Mucosa of descending colon (tissue), 3 donors: ENCODE results near the gene DNMT3A. TPM values are rescaled to one million over a fixed set of nuclear protein-coding genes. Genes with fewer than 3 reads are reported as not detected.

Experiments used
- ATAC-seq: fragments of 200-7000 bp; cut with Tn5 transposase; one replicate; pipeline ENCODE4 v1.9.1; 2020; ENCODE audit warnings: mild to moderate bottlenecking, moderate library complexity
- DNase-seq, 3 donors: peaks; one replicate each; pipeline ENCODE4 v3.0.0-alpha.2; 2020
- H3K36me3 ChIP-seq: fragments of 200-600 bp; one replicate; pipeline ENCODE4 v1.8.0; 2021; ENCODE audit warnings: low read depth, mild to moderate bottlenecking
- H3K4me1 ChIP-seq: fragments of 200-600 bp; one replicate; pipeline ENCODE4 v1.8.0; 2021; ENCODE audit warnings: low read depth, mild to moderate bottlenecking
- H3K4me3 ChIP-seq: fragments of 200-600 bp; one replicate; pipeline ENCODE4 v1.8.0; 2021; ENCODE audit warnings: mild to moderate bottlenecking
- H3K9me3 ChIP-seq: fragments of 200-600 bp; one replicate; pipeline ENCODE4 v1.8.0; 2021; ENCODE audit warnings: mild to moderate bottlenecking
- CTCF ChIP-seq: fragments of 200-600 bp; IDR thresholded peaks from one replicate; pipeline ENCODE4 v1.8.0; 2022; ENCODE audit warnings: antibody characterized with exemption, mild to moderate bottlenecking
- intact Hi-C, 2 donors: fragments of 100-400 bp; cut with DNase I in 1 of 2; cut with micrococcal nuclease in 1 of 2; formaldehyde crosslinking; loops; one replicate each; pipeline versions ENCODE4 v1.11.0 to v1.11.1; 2022; cut with DNase I, micrococcal nuclease
- total RNA-seq, 3 donors: library from RNA; stranded (reverse); fragmentation: NEBNext Ultra II Directional in 2 of 3; extraction: Animal tissue kit (Norgen Biotek cat#: 25700) in 2 of 3; gene quantifications; one replicate each; pipeline versions ENCODE4 v1.2.1 to v1.2.4, GENCODE V29; 2021 to 2023
- donor health status: DM: no; HTN: no; CAD: no; lungs with moderate emphysema.
- donor health status: DM: no; HTN: no; CAD: no.
- donor health status: DM: no; HTN: yes; CAD: no.

Gene DNMT3A
- total RNA-seq, 3 donors from 2014 or later, result 31.2 to 50.8 (median 33.0) TPM

GRCh38 chr2:25366629-25367028 is 24.9 kb upstream of the DNMT3A start:
- no peak for DNase-seq
- no peak for ATAC-seq
- TF ChIP-seq CTCF, result no peak
- Histone ChIP-seq H3K36me3 (no peaks in the 10 kb centered on the region), H3K9me3 (no peaks in the 10 kb centered on the region), H3K4me3 (no peak overlapping the region), H3K4me1 (peaks cover 5% of the 10 kb centered on the region)
- intact Hi-C loops, result loop anchor here in 1 of 2 donors (10.0 kb wide), 1 partner anchor 158 kb away; no protein-coding TSS in a partner anchor

- intact Hi-C loops, result loop anchor here in 1 of 2 donors (10.0 kb wide), 1 partner anchor 160 kb away; no protein-coding TSS in a partner anchor
- H3K4me1 ChIP-seq, result peaks cover 5% of the 10 kb centered on the region
- DNase-seq (no peak), ATAC-seq (no peak)
- no peak overlapping the region for H3K4me3 ChIP-seq
- no peaks in the 10 kb centered on the region for H3K36me3 ChIP-seq
- TF ChIP-seq CTCF, result no peak
- H3K9me3 ChIP-seq, result no peaks in the 10 kb centered on the region
Measured at GRCh38 chr2:25365241-25365640, 23.5 kb upstream of the DNMT3A start.

GRCh38 chr2:25363733-25364132 is 22.0 kb upstream of the DNMT3A start:
- Histone ChIP-seq H3K4me1 (peaks cover 5% of the 10 kb centered on the region), H3K36me3 (no peaks in the 10 kb centered on the region), H3K9me3 (no peaks in the 10 kb centered on the region), H3K4me3 (no peak overlapping the region)
- ATAC-seq (no peak), DNase-seq (no peak)
- no peak for TF ChIP-seq CTCF
- intact Hi-C loops, result loop anchor here in 1 of 2 donors (10.0 kb wide), 1 partner anchor 161 kb away; no protein-coding TSS in a partner anchor

GRCh38 chr2:25362434-25363145 is 20.9 kb upstream of the DNMT3A start:
- H3K36me3 ChIP-seq, result no peaks in the 10 kb centered on the region
- ATAC-seq (peak; percentile 60), DNase-seq (peak; percentile 65 to 81 (median 73))
- peaks cover 5% of the 10 kb centered on the region for H3K4me1 ChIP-seq
- no peak overlapping the region for H3K4me3 ChIP-seq
- H3K9me3 ChIP-seq, result no peaks in the 10 kb centered on the region
- intact Hi-C loops, result loop anchor here in 1 of 2 donors (10.0 kb wide), 1 partner anchor 162 kb away; no protein-coding TSS in a partner anchor
- no peak for TF ChIP-seq CTCF

GRCh38 chr2:25362049-25362433 is 20.3 kb upstream of the DNMT3A start:
- Histone ChIP-seq H3K36me3 (no peaks in the 10 kb centered on the region), H3K9me3 (no peaks in the 10 kb centered on the region), H3K4me3 (peak overlapping the region; percentile 6), H3K4me1 (peaks cover 5% of the 10 kb centered on the region)
- intact Hi-C loops, result loop anchor here in 1 of 2 donors (10.0 kb wide), 1 partner anchor 163 kb away; no protein-coding TSS in a partner anchor
- TF ChIP-seq CTCF, result peak; percentile 99
- DNase-seq, result peak; percentile 92 to 97 (median 96)
- peak; percentile 99 for ATAC-seq
